Calu3 (cell line): ENCODE measurements around the gene SORD. TPM values are rescaled to one million over a fixed set of nuclear protein-coding genes. Genes with fewer than 3 reads are reported as not detected.
"Not testable (repeated sequence)": the region's sequence is repeated elsewhere in the genome, so short reads cannot be mapped to it uniquely, and the experiment has no call there.

Source experiments
- BruUV-seq: library from RNA; stranded (reverse); fragments of 400-500 nt; replicated peaks from 2 replicates; lab custom pipeline; 2021; lab: Mats Ljungman, UMichigan
- CTCF ChIA-PET: fragments of 300-600 bp; sonication (Branson Sonifier 250); formaldehyde crosslinking; loops from one replicate; lab custom pipeline; 2022; ENCODE audit warnings: antibody characterized with exemption; lab: Charles Lee
- DNase-seq: peaks from one replicate; pipeline ENCODE4 v3.0.0; 2022
- H3K27ac Mint-ChIP-seq: one replicate; pipeline ENCODE4 v1.8.0; 2022; ENCODE audit warnings: mixed read lengths; ENCODE audit not compliant: unreplicated experiment
- H3K27me3 Mint-ChIP-seq: one replicate; pipeline ENCODE4 v1.8.0; 2022; ENCODE audit warnings: mixed read lengths; ENCODE audit not compliant: unreplicated experiment
- H3K36me3 Mint-ChIP-seq: one replicate; pipeline ENCODE4 v1.8.0; 2022; ENCODE audit warnings: mild to moderate bottlenecking, moderate library complexity, mixed read lengths; ENCODE audit not compliant: insufficient read depth, unreplicated experiment
- H3K4me1 Mint-ChIP-seq: one replicate; pipeline ENCODE4 v1.8.0; 2022; ENCODE audit warnings: mild to moderate bottlenecking, low read depth, mixed read lengths; ENCODE audit not compliant: unreplicated experiment
- H3K4me3 Mint-ChIP-seq: one replicate; pipeline ENCODE4 v1.8.0; 2022; ENCODE audit warnings: mild to moderate bottlenecking, low read depth, moderate library complexity, mixed read lengths; ENCODE audit not compliant: unreplicated experiment
- H3K9me3 Mint-ChIP-seq: one replicate; pipeline ENCODE4 v1.8.0; 2022; ENCODE audit warnings: low read depth, mixed read lengths; ENCODE audit not compliant: unreplicated experiment
- intact Hi-C: fragments of 100-400 bp; cut with micrococcal nuclease; formaldehyde crosslinking; loops from one replicate; pipeline ENCODE4 v1.10.0; 2022; ENCODE audit not compliant: unreplicated experiment
- total RNA-seq: library from RNA; stranded (reverse); gene quantifications from 2 replicates; pipeline ENCODE4 v1.2.3, GENCODE V29; 2022
- TF ChIP-seq, protein P1 (sequence below): fragments of 200-600 bp; IDR thresholded peaks from one replicate; pipeline ENCODE4 v1.8.0; 2022; ENCODE audit warnings: antibody characterized with exemption; ENCODE audit not compliant: unreplicated experiment

Gene SORD
- total RNA-seq, 1 experiment from 2014 or later, result 39.1 TPM

GRCh38 chr15:45030743-45031142, 7.7 kb downstream of the SORD start:
- DNase-seq, result no peak
- intact Hi-C loops, result no loop called here
- CTCF ChIA-PET, result no interaction called here
- peaks cover 16% of the 10 kb centered on the region for H3K4me1 Mint-ChIP-seq
- TF ChIP-seq, protein P1, sequence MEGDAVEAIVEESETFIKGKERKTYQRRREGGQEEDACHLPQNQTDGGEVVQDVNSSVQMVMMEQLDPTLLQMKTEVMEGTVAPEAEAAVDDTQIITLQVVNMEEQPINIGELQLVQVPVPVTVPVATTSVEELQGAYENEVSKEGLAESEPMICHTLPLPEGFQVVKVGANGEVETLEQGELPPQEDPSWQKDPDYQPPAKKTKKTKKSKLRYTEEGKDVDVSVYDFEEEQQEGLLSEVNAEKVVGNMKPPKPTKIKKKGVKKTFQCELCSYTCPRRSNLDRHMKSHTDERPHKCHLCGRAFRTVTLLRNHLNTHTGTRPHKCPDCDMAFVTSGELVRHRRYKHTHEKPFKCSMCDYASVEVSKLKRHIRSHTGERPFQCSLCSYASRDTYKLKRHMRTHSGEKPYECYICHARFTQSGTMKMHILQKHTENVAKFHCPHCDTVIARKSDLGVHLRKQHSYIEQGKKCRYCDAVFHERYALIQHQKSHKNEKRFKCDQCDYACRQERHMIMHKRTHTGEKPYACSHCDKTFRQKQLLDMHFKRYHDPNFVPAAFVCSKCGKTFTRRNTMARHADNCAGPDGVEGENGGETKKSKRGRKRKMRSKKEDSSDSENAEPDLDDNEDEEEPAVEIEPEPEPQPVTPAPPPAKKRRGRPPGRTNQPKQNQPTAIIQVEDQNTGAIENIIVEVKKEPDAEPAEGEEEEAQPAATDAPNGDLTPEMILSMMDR, result no peak
- no peak overlapping the region for H3K4me3 Mint-ChIP-seq
- H3K36me3 Mint-ChIP-seq, result no peaks in the 10 kb centered on the region
- H3K9me3 Mint-ChIP-seq, result no peaks in the 10 kb centered on the region
- BruUV-seq, result no TSS peak
- H3K27ac Mint-ChIP-seq, result no peak overlapping the region
- no peaks in the 10 kb centered on the region for H3K27me3 Mint-ChIP-seq

DNA sequence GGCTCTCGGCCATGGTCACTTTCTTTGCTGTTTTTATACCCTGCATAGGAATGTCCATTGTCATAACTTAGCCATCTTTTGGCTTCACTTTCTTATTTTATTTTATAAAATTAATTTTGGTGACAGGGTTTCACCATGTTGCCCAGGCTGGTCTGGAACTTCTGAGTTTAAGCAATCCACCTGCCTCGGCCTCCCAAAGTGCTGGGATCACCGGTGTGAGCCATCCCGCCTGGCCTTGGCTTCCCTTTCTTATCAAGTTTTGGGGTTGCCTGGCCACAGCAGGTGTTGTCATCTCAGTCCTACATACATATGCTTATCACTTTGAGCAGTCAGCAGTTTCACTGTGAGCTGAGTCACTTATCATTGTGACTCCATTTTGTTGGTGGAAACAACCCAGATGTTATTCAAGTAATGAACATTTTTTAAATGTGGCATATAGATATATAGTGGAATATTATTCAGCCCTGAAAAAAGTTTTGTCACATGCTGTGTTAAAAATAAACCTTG, 8.6 kb downstream of the SORD start:
- BruUV-seq, H3K27me3 Mint-ChIP-seq, CTCF ChIA-PET, H3K4me3 Mint-ChIP-seq, intact Hi-C loops, H3K27ac Mint-ChIP-seq, H3K36me3 Mint-ChIP-seq, DNase-seq, H3K9me3 Mint-ChIP-seq: not testable (repeated sequence)
- H3K4me1 Mint-ChIP-seq, result peaks cover 12% of the 10 kb centered on the region

GRCh38 chr15:45032501-45032900, 9.5 kb downstream of the SORD start:
- H3K9me3 Mint-ChIP-seq, BruUV-seq, H3K4me1 Mint-ChIP-seq, DNase-seq, H3K27ac Mint-ChIP-seq, H3K27me3 Mint-ChIP-seq, H3K36me3 Mint-ChIP-seq, CTCF ChIA-PET, H3K4me3 Mint-ChIP-seq, intact Hi-C loops: not testable (repeated sequence)

DNA sequence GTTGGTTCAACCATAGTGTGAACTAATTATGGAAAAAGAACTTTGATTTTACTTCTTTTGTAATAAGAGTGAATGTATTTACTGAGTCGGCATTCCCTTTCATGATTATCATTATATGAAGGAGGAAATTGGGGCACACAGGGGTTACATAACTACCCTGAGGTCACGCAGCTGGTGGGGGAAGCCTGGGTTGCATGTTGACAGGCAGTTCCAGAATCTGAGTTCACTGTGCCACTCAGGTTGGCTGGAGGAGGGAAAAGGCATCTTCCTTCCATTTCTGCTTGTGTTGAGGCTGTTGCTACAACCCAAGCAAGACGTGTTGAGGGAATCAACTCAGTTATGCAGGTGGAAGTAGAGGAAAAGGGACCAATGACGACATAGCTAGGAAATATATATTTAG, 11.1 kb downstream of the SORD start:
- BruUV-seq, H3K4me3 Mint-ChIP-seq, H3K4me1 Mint-ChIP-seq, H3K36me3 Mint-ChIP-seq, H3K27me3 Mint-ChIP-seq, DNase-seq, H3K9me3 Mint-ChIP-seq, CTCF ChIA-PET, H3K27ac Mint-ChIP-seq, intact Hi-C loops: not testable (repeated sequence)

DNA sequence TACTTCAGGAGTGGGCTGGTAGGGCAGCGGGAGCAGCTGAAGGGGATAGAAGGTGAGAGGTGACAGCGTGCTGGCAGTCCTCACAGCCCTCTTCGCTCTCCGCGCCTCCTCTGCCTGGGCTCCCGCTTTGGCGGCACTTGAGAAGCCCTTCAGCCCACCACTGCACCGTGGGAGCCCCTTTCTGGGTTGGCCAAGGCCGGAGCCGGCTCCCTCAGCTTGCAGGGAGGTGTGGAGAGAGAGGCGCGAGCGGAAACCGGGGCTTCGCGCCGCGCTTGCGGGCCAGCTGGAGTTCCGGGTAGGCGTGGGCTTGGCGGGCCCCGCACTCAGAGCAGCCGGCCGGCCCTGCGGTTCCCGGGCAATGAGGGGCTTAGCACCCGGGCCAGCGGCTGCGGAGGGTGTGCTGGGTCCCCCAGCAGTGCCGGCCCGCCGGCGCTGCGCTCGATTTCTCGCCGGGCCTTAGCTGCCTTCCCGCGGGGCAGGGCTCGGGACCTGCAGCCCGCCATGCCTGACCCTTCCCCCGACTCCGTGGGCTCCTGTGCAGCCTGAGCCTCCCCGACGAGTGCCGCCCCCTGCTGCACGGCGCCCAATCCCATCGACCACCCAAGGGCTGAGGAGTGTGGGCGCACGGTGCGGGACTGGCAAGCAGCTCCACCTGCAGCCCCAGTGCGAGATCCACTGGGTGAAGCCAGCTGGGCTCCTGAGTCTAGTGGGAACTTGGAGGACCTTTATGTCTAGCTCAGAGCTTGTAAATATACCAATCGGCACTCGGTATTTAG, 11.8 kb downstream of the SORD start:
- not testable (repeated sequence) for H3K4me3 Mint-ChIP-seq, BruUV-seq, H3K27me3 Mint-ChIP-seq, H3K9me3 Mint-ChIP-seq, H3K4me1 Mint-ChIP-seq, DNase-seq, H3K27ac Mint-ChIP-seq, H3K36me3 Mint-ChIP-seq
- CTCF ChIA-PET, result interaction anchor here (1.7 kb wide), 1 partner anchor 11 kb away, joined by 4 read pairs; the partner anchor contains the start of gene SORD
- intact Hi-C loops, result loop anchor here (5.0 kb wide), 1 partner anchor 182 kb away; no protein-coding TSS in a partner anchor
